CD1c-positive myeloid dendritic cell (primary cell): Measurements from ENCODE around the gene WDR27.
"Not testable (repeated sequence)": the region's sequence is repeated elsewhere in the genome, so short reads cannot be mapped to it uniquely, and the experiment has no call there.

Source experiments
- DNase-seq: peaks from one replicate; pipeline ENCODE4 v3.0.0-alpha.2; 2016; ENCODE audit errors: extremely low spot score

WDR27 gene

GRCh38 chr6:169710009-169710408, 8.2 kb upstream of the WDR27 start:
- no peak for DNase-seq

GRCh38 chr6:169709293-169709692, 7.5 kb upstream of the WDR27 start:
- DNase-seq: no peak

GRCh38 chr6:169707772-169708171, 5.9 kb upstream of the WDR27 start:
- DNase-seq: no peak

- no peak for DNase-seq
Observed at GRCh38 chr6:169702840-169703246, 1.0 kb upstream of the WDR27 start.

GRCh38 chr6:169701311-169701953, 397 bp downstream of the WDR27 start:
- no peak for DNase-seq

- peak; percentile 40 for DNase-seq
Observed at GRCh38 chr6:169700296-169700695, 1.5 kb downstream of the WDR27 start.

GRCh38 chr6:169697115-169697514, 4.7 kb downstream of the WDR27 start:
- DNase-seq: not testable (repeated sequence)

- DNase-seq: no peak
Observed at GRCh38 chr6:169695131-169695530, 6.7 kb downstream of the WDR27 start.

- no peak for DNase-seq
Observed at GRCh38 chr6:169692516-169692915, 9.3 kb downstream of the WDR27 start.

GRCh38 chr6:169691260-169691659, 10.6 kb downstream of the WDR27 start:
- no peak for DNase-seq

- DNase-seq: no peak
Observed at GRCh38 chr6:169689287-169689686, 12.5 kb downstream of the WDR27 start.

GRCh38 chr6:169685860-169686259, 16.0 kb downstream of the WDR27 start:
- DNase-seq: no peak

- no peak for DNase-seq
Observed at GRCh38 chr6:169684056-169684455, 17.8 kb downstream of the WDR27 start.

GRCh38 chr6:169678342-169678741, 23.5 kb downstream of the WDR27 start:
- no peak for DNase-seq

- DNase-seq: no peak
Observed at GRCh38 chr6:169677096-169677495, 24.7 kb downstream of the WDR27 start.

GRCh38 chr6:169675011-169675410, 26.8 kb downstream of the WDR27 start:
- DNase-seq: no peak

GRCh38 chr6:169671563-169671962, 30.3 kb downstream of the WDR27 start:
- DNase-seq: no peak

- peak; percentile 44 for DNase-seq
Observed at GRCh38 chr6:169669889-169670288, 31.9 kb downstream of the WDR27 start.

GRCh38 chr6:169669147-169669546, 32.7 kb downstream of the WDR27 start:
- no peak for DNase-seq

- no peak for DNase-seq
Observed at GRCh38 chr6:169668203-169668847, 33.5 kb downstream of the WDR27 start.

- no peak for DNase-seq
Observed at GRCh38 chr6:169667716-169668115, 34.1 kb downstream of the WDR27 start.

- no peak for DNase-seq
Observed at GRCh38 chr6:169666441-169666840, 35.4 kb downstream of the WDR27 start.

GRCh38 chr6:169665289-169665688, 36.5 kb downstream of the WDR27 start:
- no peak for DNase-seq

GRCh38 chr6:169664227-169664626, 37.6 kb downstream of the WDR27 start:
- no peak for DNase-seq
